Vagina (tissue), 2 donors: ENCODE data around the gene SEMA4G.

Experiments
- POLR2A ChIP-seq, 2 donors: fragments of 450-650 bp; IDR thresholded peaks; one replicate each; pipeline ENCODE4 v1.6.1; 2017; ENCODE audit warnings: antibody characterized with exemption in 2 of 2, mild to moderate bottlenecking in 2 of 2, moderate library complexity in 2 of 2
- POLR2AphosphoS5 ChIP-seq, 2 donors: sonication (generic); formaldehyde crosslinking; IDR thresholded peaks; one replicate each; pipeline ENCODE4 v1.9.0; 2017; ENCODE audit warnings: antibody characterized with exemption in 2 of 2, mild to moderate bottlenecking in 2 of 2, low read depth in 1 of 2; ENCODE audit not compliant: insufficient read depth in 1 of 2
- TF ChIP-seq, protein P1 (sequence below), 3 experiments: fragments of 450-650 bp in 2 of 3; fragments of 200-600 bp in 1 of 3; sonication (generic) in 1 of 3; IDR thresholded peaks; one replicate each; pipeline ENCODE4 v1.5.1; 2017 to 2019; ENCODE audit warnings: antibody characterized with exemption in 3 of 3, mild to moderate bottlenecking in 2 of 3, moderate library complexity in 2 of 3

GRCh38 chr10:100969187-100970075 lies at the start of gene SEMA4G:
- TF ChIP-seq, protein P1, sequence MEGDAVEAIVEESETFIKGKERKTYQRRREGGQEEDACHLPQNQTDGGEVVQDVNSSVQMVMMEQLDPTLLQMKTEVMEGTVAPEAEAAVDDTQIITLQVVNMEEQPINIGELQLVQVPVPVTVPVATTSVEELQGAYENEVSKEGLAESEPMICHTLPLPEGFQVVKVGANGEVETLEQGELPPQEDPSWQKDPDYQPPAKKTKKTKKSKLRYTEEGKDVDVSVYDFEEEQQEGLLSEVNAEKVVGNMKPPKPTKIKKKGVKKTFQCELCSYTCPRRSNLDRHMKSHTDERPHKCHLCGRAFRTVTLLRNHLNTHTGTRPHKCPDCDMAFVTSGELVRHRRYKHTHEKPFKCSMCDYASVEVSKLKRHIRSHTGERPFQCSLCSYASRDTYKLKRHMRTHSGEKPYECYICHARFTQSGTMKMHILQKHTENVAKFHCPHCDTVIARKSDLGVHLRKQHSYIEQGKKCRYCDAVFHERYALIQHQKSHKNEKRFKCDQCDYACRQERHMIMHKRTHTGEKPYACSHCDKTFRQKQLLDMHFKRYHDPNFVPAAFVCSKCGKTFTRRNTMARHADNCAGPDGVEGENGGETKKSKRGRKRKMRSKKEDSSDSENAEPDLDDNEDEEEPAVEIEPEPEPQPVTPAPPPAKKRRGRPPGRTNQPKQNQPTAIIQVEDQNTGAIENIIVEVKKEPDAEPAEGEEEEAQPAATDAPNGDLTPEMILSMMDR (IDR thresholded peaks at IDR 0.05), result peak; percentile 27 to 54 (median 46)
- TF ChIP-seq POLR2A (IDR thresholded peaks at IDR 0.05) (no peak), POLR2AphosphoS5 (IDR thresholded peaks at IDR 0.05; ENCODE audit: insufficient read depth in 1 of 2, low read depth in 1 of 2) (peak in 1 of 2 donors; percentile 18)
